H54 (cell line): ENCODE data around the gene PPIP5K1.
"Not testable (repeated sequence)": the region's sequence is repeated elsewhere in the genome, so short reads cannot be mapped to it uniquely, and the experiment has no call there.

Experiments
- DNase-seq: peaks from one replicate; pipeline ENCODE4 v3.0.0; 2011; ENCODE audit warnings: low spot score, mixed read lengths; ENCODE audit not compliant: insufficient read length
- FAIRE-seq: peaks from 3 replicates; lab custom pipeline; 2011; peaks lifted over from hg19 to GRCh38; lab: Jason Lieb, UNC
- POLR2A ChIP-seq: IDR thresholded peaks from 2 replicates; pipeline ENCODE4 v1.6.1; 2011; ENCODE audit warnings: low read depth, mild to moderate bottlenecking, low read length

PPIP5K1 gene

DNA sequence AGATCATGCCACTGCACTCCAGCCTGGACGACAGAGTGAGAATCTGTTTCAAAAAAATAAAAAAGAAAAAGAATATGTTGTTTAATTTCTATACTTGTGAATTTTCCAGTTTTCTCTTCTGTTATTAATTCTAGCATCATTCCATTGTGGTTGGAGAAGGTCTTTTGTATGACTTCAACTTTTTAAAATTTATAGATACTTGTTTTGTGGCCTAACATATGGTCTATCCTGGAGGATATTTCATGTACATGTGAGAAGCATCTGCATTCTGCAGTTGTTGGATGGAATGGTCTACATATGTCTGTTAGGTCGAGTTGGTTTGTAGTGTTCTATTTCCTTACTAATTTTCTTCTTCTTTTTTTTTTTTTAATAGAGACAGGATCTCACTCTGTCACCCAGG lies 37.0 kb downstream of the PPIP5K1 start:
- TF ChIP-seq POLR2A = no peak
- no peak for FAIRE-seq
- DNase-seq = no peak

GRCh38 chr15:43552256-43552655 lies 37.8 kb downstream of the PPIP5K1 start:
- FAIRE-seq (no peak), DNase-seq (no peak)
- TF ChIP-seq POLR2A = no peak

DNA sequence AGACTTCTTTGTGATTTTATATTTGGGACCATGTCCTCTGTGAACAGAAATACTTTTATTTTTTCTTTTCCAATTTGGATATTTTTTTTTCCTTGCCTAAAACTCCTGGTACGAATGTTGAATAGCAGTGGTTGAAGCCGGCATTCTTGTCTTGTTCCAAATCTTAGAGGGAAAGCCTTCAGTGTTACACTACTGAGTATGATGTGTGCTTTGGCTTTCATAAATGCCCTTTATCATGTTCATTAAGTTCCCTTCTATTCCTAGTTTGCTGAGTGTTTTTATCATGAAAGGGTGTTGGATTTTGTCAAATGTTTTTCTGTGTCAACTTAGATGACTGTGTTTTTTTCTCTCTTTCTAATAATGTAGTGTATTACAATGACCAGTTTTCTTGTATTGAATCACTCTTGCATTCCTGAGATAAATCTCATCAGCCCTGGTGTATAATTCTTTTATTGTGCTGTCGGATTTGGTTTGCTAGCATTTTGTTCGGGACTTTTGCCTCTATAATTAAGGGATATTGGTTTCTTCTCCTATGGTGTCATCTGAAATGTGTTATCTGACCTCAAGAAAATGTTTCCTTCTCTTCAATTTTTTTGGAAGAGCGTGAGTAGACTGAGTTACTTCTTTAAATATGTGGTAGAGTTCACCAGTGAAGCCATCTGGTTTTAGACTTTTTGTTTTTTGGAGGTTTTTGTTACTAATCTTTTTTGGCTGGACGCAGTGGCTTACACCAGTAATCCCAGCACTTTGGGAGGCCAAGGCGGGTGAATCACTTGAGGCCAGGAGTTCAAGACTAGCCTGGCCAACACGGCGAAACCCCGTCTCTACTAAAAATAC lies 39.3 kb downstream of the PPIP5K1 start:
- DNase-seq = no peak
- TF ChIP-seq POLR2A = no peak
- FAIRE-seq = peak; percentile 76

- no peak for DNase-seq
- no peak for FAIRE-seq
- no peak for TF ChIP-seq POLR2A
Observed at GRCh38 chr15:43547539-43547938, 42.5 kb downstream of the PPIP5K1 start.

- DNase-seq = no peak
- peak; percentile 52 for FAIRE-seq
- no peak for TF ChIP-seq POLR2A
Observed at GRCh38 chr15:43545426-43545825, 44.6 kb downstream of the PPIP5K1 start.

DNA sequence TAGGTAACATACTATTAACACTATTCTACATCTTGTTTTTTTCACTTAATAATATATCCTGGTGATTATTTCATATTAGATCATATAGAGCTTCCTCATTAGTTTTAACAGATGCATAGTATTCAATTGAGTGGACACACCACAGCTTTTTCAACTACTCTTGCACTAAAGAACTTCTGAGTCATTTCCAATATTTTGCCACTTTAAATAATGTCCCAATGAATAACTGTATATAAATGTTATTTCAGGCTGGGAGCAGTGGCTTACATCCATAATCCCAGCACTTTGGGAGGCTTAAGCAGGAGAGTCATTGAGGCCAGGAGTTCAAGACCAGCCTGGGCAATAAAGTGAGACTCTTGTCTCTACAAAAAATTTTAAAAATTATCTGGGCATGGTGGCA lies 45.7 kb downstream of the PPIP5K1 start:
- DNase-seq = no peak
- no peak for FAIRE-seq
- no peak for TF ChIP-seq POLR2A

DNA sequence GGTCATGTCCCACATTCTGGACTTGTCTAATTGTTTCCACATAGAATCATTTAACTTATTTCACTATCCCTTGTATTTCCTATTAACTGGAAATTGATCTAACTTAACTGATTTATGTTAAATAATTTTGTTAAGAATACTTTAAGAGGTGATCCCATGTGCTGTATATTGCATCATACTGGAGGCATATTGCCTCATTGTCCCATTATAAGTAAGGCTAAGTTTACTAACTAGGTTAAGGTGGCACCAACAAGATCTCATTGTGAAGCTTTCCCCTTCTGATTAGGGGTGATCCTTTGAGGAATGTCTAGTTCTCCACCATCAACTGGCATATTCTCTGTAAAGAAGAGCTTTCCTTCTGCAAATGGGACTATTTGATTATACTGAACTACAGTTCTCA lies 48.2 kb downstream of the PPIP5K1 start:
- no peak for TF ChIP-seq POLR2A
- FAIRE-seq (no peak), DNase-seq (no peak)

DNA sequence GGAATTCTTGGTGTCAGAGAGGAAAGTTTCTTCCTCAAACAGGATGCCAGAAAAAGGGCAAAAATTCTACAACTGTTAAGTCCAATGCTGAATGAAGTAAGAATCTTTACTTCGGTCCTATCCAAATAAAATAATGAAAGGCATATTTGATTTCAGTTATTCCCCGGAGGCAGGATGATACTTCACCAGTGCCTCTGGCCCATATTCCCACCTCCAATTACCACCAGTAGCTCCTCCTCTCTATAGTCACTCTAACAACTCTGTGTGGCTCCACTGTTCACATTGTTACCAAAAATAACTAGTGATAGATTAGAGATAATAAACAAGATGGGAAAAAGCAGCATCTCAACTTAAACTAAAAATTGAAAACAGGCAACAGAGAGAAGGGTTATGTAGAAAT lies 51.9 kb downstream of the PPIP5K1 start:
- DNase-seq = no peak
- FAIRE-seq = no peak
- TF ChIP-seq POLR2A = no peak

GRCh38 chr15:43534897-43535296 lies 55.1 kb downstream of the PPIP5K1 start:
- FAIRE-seq (no peak), DNase-seq (no peak)
- TF ChIP-seq POLR2A = no peak

DNA sequence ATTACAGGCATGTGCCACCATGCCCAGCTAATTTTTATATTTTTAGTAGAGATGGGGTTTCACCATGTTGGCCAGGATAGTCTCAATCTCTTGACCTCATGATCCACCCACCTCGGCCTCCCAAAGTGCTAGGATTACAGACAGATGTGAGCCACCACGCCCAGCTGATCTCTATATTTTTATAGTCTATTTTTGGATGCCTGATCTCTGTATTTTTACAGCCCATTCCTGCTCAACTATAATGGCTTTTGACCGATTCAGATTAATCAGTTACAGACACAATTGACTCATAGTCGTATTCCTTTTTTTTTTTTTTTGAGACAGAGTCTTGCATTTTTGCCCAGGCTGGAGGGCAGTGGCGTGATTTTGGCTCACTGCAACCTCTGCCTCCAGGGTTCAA lies 57.2 kb downstream of the PPIP5K1 start:
- not testable (repeated sequence) for FAIRE-seq, DNase-seq

GRCh38 chr15:43531018-43531670 lies 58.9 kb downstream of the PPIP5K1 start:
- FAIRE-seq (no peak), DNase-seq (no peak)
- TF ChIP-seq POLR2A = no peak

- FAIRE-seq (no peak), DNase-seq (no peak)
- no peak for TF ChIP-seq POLR2A
Observed at GRCh38 chr15:43529587-43530345, 60.2 kb downstream of the PPIP5K1 start.

- DNase-seq = no peak
- no peak for FAIRE-seq
- TF ChIP-seq POLR2A = no peak
Observed at GRCh38 chr15:43529141-43529540, 60.9 kb downstream of the PPIP5K1 start.

DNA sequence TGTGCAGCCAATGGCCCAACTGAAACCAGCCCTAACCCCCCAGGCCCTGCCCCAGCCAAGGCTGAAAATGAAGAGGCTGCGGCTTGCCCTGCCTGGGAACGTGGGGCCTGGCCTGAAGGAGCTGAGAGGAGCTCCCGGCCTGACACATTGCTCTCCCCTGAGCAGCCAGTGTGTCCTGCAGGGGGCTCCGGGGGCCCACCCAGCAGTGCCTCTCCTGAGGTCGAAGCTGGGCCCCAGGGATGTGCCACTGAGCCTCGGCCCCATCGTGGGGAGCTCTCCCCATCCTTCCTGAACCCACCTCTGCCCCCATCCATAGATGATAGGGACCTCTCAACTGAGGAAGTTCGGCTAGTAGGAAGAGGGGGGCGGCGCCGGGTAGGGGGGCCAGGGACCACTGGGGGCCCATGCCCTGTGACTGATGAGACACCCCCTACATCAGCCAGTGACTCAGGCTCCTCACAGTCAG lies 61.4 kb downstream of the PPIP5K1 start:
- FAIRE-seq (no peak), DNase-seq (no peak)
- TF ChIP-seq POLR2A = no peak
